ENCODE measurements around the gene GTF2I.
"Not testable (repeated sequence)": the region's sequence is repeated elsewhere in the genome, so short reads cannot be mapped to it uniquely, and the experiment has no call there.

Gene GTF2I

GRCh38 chr7:74657692-74658177, at the start of gene GTF2I:
GTF2I (plus strand) TSS chr7:74657718; CDS start chr7:74689129, 31,411 bp downstream.
- DNase-seq (ENCODE audit: low spot score): no peak

DNA sequence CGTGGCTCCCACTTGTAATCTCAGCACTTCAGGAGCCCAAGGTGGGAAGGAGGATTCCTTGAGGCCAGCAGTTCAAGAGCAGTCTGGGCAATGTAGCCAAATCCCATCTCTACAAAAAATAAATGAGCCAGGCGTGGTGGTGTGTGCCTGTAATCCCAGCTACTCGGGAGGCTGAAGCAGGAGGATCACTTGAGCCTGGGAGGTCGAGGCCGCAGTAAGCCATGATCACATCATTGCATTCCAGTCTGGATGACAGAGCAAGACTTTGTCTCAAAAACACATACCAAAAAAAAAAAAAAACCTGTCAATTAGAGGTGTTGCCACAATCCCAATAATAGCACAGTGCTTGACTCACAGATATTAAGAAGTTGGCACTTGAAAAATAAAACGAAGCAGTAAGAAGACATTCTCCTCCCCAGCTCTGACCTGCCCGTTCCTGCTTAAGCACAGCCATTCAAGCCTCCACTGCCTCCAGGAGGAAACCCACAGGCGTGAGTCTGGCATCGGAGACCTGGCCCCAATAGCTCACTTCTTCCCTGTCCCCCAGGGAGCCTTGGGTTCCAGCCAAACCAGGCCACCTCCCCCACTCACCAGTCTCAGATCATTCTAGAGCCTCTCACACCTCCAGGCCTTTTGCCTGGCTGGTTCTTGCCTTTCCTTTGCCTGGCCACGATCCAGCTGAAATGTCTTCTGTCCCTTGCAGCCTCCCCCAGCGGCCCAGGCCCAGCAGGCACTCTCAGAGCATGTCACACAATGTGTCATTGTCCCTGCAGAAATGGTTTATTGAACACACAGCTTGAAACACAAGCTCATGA, 45.3 kb upstream of the GTF2I start:
- peak; percentile 56 for DNase-seq (ENCODE audit: low spot score)

GRCh38 chr7:74615933-74616780, 41.4 kb upstream of the GTF2I start:
- no peak for DNase-seq (ENCODE audit: low spot score)

- DNase-seq (ENCODE audit: low spot score): peak; percentile 55
These were observed 40.3 kb upstream of the GTF2I start for GRCh38 chr7:74617180-74617744.

DNA sequence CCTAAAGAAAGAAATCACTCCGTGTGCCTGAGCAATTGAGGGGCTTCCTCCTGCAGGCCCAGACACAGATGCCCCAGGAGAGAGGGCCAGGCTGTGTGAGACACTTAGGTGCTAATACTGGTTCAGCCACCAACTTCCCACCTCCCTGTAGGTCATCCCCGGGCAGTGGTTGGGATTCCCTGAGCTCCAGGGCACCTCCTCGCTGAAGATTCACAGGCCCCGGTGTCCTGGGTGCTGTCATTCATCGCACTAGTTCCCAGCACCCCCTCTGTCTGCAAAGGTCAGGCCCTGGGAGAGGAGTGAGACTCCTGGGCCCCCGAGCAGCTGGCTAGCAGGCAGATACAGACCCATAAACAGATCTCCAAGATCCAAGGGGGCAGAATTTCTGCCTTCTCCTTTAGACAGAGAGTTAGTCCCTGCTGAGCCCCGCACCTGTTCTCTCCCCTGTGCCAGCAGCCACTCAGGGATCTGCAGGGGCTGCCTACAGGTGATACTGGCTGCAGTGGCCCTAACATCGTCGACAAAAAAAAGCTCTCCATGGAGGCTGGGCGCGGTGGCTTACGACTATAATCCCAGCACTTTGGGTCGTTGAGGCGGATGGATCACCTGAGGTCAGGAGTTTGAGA, 38.2 kb upstream of the GTF2I start:
- DNase-seq (ENCODE audit: low spot score): no peak

GRCh38 chr7:74622228-74622749, 35.2 kb upstream of the GTF2I start:
- no peak for DNase-seq (ENCODE audit: low spot score)

GRCh38 chr7:74623135-74623534, 34.4 kb upstream of the GTF2I start:
- no peak for DNase-seq (ENCODE audit: low spot score)

GRCh38 chr7:74625446-74625845, 32.1 kb upstream of the GTF2I start:
- no peak for DNase-seq (ENCODE audit: low spot score)

DNA sequence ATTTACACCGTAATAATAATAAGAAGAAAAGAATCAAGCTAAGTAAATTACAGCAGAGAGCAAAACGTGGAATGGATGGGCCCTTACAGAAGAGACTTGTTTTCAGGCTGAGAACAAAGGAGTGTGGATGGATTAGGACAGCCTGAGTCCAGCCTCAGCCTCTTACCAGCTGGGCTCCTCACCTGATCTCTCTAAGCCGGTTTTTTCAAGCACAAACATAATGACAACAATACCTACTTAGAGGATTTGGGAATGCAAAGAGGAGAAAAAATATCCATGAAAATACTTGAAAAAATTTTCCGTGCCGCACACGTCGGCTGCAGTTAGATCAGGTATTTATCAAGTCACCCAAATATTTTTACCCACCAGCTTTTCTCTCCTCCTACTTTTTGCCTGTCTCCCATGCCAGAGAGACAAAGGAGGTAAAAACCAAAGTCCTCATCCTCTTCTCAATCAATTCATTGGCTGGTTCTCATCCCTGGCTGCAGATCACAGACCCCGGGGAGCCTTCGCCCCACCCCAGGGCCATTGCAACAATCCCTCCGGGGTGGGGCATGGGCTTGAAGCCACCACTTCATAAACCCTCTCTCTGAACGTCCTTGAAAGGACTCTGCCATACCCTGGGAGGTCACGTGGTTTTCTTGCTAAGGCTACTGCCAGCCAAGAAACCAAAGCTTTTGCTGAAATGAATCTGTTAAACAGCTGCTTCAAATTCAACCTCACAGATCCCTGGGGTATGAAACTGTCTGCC, 29.7 kb upstream of the GTF2I start:
- DNase-seq (ENCODE audit: low spot score): peak; percentile 54

- DNase-seq (ENCODE audit: low spot score): no peak
These were observed 25.0 kb upstream of the GTF2I start for GRCh38 chr7:74632505-74632904.

GRCh38 chr7:74633451-74633921, 24.0 kb upstream of the GTF2I start:
- DNase-seq (ENCODE audit: low spot score): no peak

- DNase-seq (ENCODE audit: low spot score): no peak
These were observed 19.8 kb upstream of the GTF2I start for GRCh38 chr7:74637745-74638144.

DNA sequence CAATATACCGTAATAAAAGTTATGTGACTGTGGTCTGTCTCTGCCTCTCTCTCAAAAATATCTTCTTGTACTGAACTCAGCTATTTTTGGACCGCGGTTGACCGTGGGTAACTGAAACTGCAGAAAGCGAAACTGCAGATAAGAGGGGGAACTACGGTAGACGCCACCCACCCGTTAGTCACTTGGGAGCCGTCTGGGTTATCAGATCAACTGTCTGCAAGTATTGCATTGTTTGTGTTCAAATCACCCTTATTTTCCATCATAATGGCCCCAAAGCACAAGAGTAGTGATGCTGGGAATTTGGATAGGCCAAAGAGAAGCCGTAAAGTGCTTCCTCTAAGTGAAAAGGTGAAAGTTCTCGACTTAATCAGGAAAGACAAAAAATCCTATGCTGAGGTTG, 7.5 kb upstream of the GTF2I start:
- DNase-seq (ENCODE audit: low spot score): peak; percentile 34

DNA sequence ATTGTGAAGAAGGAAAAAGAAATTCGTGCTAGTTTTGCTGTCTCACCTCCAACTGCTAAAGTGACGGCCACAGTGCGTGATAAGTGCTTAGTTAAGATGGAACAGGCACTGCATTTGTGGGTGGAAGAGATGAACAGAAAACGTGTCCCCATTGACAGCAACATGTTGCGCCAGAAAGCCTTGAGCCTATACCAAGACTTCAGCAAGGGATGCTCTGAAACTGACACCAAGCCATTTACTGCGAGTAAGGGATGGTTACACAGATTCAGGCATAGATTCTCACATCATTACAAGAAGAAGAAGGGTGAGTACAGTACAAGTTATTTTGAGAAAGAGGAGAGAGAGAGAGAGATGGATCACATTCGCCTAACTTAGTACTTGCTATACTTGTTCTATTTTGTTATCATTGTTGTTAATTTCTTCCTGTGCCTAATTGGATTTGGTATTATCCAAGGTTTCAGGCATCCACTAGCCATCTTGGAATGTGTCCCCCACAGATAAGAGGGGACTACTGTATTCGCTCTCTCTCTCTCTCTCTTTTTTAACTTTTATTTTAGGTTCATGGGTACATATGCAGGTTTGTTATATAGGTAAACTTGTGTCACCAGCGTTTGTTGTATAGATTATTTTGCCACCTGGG, 6.9 kb upstream of the GTF2I start:
- not testable (repeated sequence) for DNase-seq (ENCODE audit: low spot score)

DNA sequence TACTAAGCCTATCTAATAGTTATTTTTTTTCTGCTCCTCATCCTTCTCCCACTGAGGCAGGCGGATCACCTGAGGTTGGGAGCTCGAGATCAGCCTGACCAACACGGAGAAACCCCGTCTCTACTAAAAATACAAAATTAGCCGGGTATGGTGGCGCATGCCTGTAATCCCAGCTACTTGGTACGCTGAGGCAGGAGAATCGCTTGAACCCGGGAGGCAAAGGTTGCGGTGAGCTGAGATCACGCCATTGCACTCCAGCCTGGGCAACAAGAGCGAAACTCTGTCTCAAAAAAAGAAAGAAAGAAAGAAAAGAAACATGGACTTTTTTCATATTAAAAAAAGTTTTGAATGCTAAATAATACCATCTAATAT, 6.4 kb upstream of the GTF2I start:
- not testable (repeated sequence) for DNase-seq (ENCODE audit: low spot score)

DNA sequence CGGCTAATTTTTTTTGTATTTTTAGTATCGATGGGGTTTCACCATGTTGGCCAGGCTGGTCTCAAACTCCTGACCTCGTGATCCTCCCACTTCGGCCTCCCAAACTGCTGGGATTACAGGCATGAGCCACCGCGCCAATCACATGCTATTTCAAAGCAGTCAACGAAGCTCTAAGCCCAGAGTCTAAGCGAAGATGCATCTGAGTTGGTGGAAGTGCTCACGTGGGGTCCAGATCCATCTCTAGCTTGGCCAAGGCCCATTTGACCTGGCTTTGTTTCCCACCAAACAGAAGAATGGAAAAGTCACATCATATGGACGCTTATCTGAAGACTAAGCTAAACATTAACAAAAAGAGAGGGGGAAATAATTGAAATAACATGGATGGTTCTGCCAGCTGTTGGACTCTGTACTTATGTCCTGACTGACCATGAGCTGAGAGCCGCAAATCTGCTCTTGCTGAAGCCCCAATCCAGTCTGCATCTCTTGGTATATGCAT, 3.8 kb upstream of the GTF2I start:
- DNase-seq (ENCODE audit: low spot score): no peak

GRCh38 chr7:74654811-74655210, 2.7 kb upstream of the GTF2I start:
- no peak for DNase-seq (ENCODE audit: low spot score)

DNA sequence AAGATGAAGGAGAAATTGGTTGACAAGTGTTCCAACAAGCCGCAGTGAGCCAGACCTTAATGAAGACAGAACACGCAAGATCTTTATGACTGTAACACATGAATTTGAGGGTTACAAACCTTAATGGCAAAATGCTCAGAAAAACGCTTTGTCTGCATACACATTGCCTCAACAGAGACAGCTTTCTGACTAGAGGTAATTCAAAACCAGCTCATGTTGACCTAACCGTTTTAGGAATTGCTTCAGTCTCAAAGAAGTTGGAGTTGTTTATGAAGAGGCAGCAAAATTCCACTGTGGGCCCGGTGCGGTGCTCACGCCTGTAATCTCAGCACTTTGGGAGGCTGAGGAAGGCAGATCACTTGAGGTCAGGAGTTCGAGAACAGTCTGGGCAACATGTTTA, 2.2 kb upstream of the GTF2I start:
- no peak for DNase-seq (ENCODE audit: low spot score)

DNA sequence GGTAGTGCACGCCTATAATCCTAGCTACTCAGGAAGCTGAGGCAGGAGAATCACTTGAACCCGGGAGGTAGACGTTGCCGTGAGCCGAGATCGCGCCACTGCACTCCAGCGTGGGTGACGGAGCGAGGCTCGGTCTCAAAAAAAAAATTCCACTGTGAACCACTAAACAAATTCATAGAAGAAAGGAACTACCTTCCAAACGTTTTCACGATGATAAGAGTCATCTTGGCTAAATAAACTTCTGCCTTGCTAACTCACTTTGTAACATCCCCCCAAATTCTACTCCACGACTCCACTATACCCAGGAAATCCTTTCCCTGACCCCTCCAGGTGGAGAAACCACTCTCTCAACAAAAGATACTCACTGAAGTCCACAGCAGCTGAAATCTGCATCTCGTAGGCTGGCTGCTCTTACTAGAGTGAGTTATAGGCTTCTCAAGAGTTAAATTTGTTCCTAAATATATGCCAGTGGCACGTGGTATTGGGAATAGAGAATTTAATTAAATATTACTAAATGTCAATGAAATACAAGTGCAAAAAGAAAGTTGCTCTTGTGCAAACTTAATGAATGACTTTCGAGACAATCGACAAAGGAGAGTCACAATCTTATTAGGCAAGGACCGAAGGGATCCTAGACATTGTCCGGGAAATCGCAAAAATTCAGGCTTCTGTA, 1.6 kb upstream of the GTF2I start:
- peak; percentile 24 for DNase-seq (ENCODE audit: low spot score)

DNA sequence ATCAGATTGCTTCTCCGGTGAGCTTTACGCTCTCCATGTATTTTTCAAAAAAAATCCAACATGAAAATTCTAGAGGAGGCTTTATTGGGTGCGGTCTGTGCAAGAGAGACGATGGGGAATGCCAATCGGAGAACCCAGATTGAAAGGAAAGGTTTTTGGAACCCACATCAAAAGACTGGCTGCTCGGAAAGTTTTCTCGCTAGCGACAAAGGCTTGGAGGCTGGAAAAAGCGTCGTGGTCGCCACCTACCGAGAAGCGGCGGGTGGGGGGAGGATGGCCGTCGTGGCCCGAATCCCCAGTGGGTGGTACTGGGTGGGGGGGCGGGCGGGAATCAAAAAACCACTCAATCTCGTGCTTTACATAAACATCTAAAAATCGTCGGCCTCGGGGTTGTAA, 1.1 kb upstream of the GTF2I start:
- peak; percentile 55 for DNase-seq (ENCODE audit: low spot score)

Measured in iPS-NIHi11 (cell line).